ENCODE measurements around the gene DDX31.

The DDX31 gene

DNA sequence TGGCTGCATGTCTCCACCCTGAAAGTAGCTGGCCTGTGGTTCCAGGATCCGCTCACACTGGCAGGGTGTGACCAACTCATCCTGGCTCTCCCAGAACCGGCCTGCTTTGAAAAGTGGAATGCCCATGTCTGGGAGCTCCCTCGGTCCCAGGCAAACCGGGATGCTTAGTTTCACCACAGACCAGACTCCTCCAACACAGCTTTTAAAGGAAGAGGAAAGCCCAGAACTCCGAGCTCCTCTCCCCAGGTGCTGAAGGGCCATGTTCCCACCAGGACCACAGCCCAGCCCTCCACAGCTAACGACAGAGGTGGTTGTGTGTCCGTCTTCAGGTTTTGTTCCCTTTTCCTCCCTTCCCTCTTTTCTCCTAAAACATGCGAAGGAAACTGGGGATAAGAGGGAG, 38.5 kb upstream of the DDX31 start:
- TF ChIP-seq CTCF (IDR thresholded peaks at IDR 0.05) = no peak

GRCh38 chr9:132703336-132703735, 33.6 kb upstream of the DDX31 start:
- no peak for TF ChIP-seq CTCF (IDR thresholded peaks at IDR 0.05)

- TF ChIP-seq CTCF (IDR thresholded peaks at IDR 0.05) = no peak
Observed at GRCh38 chr9:132702254-132702653, 32.5 kb upstream of the DDX31 start.

DNA sequence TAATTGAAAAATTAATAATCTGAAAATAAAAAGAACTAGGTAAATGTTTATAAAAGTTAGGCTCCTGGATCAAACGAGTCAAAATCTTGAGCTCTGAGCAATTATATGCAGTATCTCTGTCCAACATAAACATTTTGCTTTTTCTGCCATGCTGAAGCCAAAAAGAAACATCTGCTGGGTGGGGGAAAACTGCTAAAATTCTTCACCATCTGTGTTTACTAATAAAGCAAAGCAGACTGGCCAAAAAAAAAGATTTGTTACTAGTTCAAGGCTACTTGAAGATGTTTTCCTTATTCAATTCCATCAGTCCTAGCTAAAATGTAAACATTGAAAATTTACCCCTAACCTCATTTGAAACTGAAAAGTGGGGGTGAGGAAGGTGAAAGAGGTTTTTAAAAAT, 30.2 kb upstream of the DDX31 start:
- no peak for TF ChIP-seq CTCF (IDR thresholded peaks at IDR 0.05)

GRCh38 chr9:132698989-132699388, 29.2 kb upstream of the DDX31 start:
- TF ChIP-seq CTCF (IDR thresholded peaks at IDR 0.05) = no peak

GRCh38 chr9:132697230-132697629, 27.4 kb upstream of the DDX31 start:
- TF ChIP-seq CTCF (IDR thresholded peaks at IDR 0.05) = no peak

- peak; percentile 33; the same call in 1 of the 2 replicates for TF ChIP-seq CTCF (IDR thresholded peaks at IDR 0.05)
Observed at GRCh38 chr9:132694144-132694543, 24.4 kb upstream of the DDX31 start.

GRCh38 chr9:132690696-132691095, 20.9 kb upstream of the DDX31 start:
- TF ChIP-seq CTCF (IDR thresholded peaks at IDR 0.05) = no peak

Measured in LNCAP (cell line).